Thoracic aorta (tissue), 2 donors: ENCODE data around the gene RAB21. TPM values are rescaled to one million over a fixed set of nuclear protein-coding genes. Genes with fewer than 3 reads are reported as not detected.

Experiments used
- ATAC-seq: fragments of 150-250 bp; one replicate; pipeline ENCODE4 v1.8.0; 2017; ENCODE audit warnings: low read depth; ENCODE audit not compliant: insufficient number of reproducible peaks, low FRiP score
- DNase-seq: peaks from one replicate; pipeline ENCODE4 v3.0.0-alpha.2; 2020; ENCODE audit warnings: low spot score
- H3K27ac ChIP-seq, 2 donors: fragments of 200-600 bp; sonication (generic); 1 replicate in 1 of 2; 2 replicates in 1 of 2; pipeline ENCODE4 v1.5.1; 2016; ENCODE audit warnings: mild to moderate bottlenecking in 2 of 2, moderate library complexity in 2 of 2
- H3K27me3 ChIP-seq: fragments of 200-600 bp; sonication (generic); replicated peaks from 2 replicates; pipeline ENCODE4 v1.6.0; 2016; ENCODE audit warnings: mild to moderate bottlenecking; ENCODE audit not compliant: insufficient read depth
- H3K36me3 ChIP-seq: fragments of 200-600 bp; sonication (generic); one replicate; pipeline ENCODE4 v1.5.1; 2016
- H3K4me1 ChIP-seq, 2 donors: fragments of 200-600 bp; sonication (generic); 1 replicate in 1 of 2; 2 replicates in 1 of 2; pipeline versions ENCODE4 v1.5.1 to v1.6.0; 2016; ENCODE audit warnings: low read depth in 2 of 2, mild to moderate bottlenecking in 1 of 2; ENCODE audit not compliant: control insufficient read depth in 1 of 2
- H3K4me3 ChIP-seq: fragments of 200-600 bp; sonication (generic); 2 replicates; pipeline ENCODE4 v1.5.1; 2016; ENCODE audit warnings: mild to moderate bottlenecking
- H3K9me3 ChIP-seq: fragments of 200-600 bp; sonication (generic); 2 replicates; pipeline ENCODE4 v1.5.1; 2016
- CTCF ChIP-seq: fragments of 200-600 bp; sonication (generic); IDR thresholded peaks from one replicate; pipeline ENCODE4 v1.5.1; 2019; ENCODE audit warnings: antibody characterized with exemption
- total RNA-seq, 2 donors: library from RNA; depleted of rRNA; stranded (reverse); fragments of >200 nt; gene quantifications; one replicate each; pipeline versions ENCODE4 v1.1.0 to v1.2.3, GENCODE V29; 2016

The RAB21 gene
- total RNA-seq, 2 donors from 2014 or later: 15.7 to 56.4 TPM

GRCh38 chr12:71719647-71720370 lies 34.9 kb upstream of the RAB21 start:
- no peak overlapping the region for H3K4me3 ChIP-seq
- no peaks in the 10 kb centered on the region for H3K27me3 ChIP-seq
- no peak for TF ChIP-seq CTCF
- peaks cover 1% of the 10 kb centered on the region for H3K9me3 ChIP-seq
- H3K36me3 ChIP-seq: no peaks in the 10 kb centered on the region
- no peaks in the 10 kb centered on the region for H3K4me1 ChIP-seq
- H3K27ac ChIP-seq: no peak overlapping the region
- DNase-seq (no peak), ATAC-seq (no peak)

- no peaks in the 10 kb centered on the region for H3K4me1 ChIP-seq
- DNase-seq (no peak), ATAC-seq (no peak)
- no peak overlapping the region for H3K27ac ChIP-seq
- no peak for TF ChIP-seq CTCF
- no peak overlapping the region for H3K4me3 ChIP-seq
- no peaks in the 10 kb centered on the region for H3K9me3 ChIP-seq
- H3K27me3 ChIP-seq: no peaks in the 10 kb centered on the region
- no peaks in the 10 kb centered on the region for H3K36me3 ChIP-seq
Observed at GRCh38 chr12:71721783-71722505, 32.7 kb upstream of the RAB21 start.

- no peak overlapping the region for H3K4me3 ChIP-seq
- no peaks in the 10 kb centered on the region for H3K36me3 ChIP-seq
- no peak for DNase-seq
- ATAC-seq: no peak
- no peak for TF ChIP-seq CTCF
- no peak overlapping the region for H3K27ac ChIP-seq
- no peaks in the 10 kb centered on the region for H3K27me3 ChIP-seq
- H3K4me1 ChIP-seq: no peaks in the 10 kb centered on the region
- H3K9me3 ChIP-seq: no peaks in the 10 kb centered on the region
Observed at GRCh38 chr12:71725011-71725410, 29.7 kb upstream of the RAB21 start.

GRCh38 chr12:71726548-71726947 lies 28.1 kb upstream of the RAB21 start:
- Histone ChIP-seq H3K4me1 (no peaks in the 10 kb centered on the region), H3K4me3 (no peak overlapping the region), H3K9me3 (no peaks in the 10 kb centered on the region), H3K36me3 (no peaks in the 10 kb centered on the region), H3K27ac (no peak overlapping the region), H3K27me3 (no peaks in the 10 kb centered on the region)
- no peak for ATAC-seq
- TF ChIP-seq CTCF: no peak
- DNase-seq: no peak

GRCh38 chr12:71727958-71728357 lies 26.7 kb upstream of the RAB21 start:
- Histone ChIP-seq H3K4me1 (no peaks in the 10 kb centered on the region), H3K4me3 (no peak overlapping the region), H3K9me3 (no peaks in the 10 kb centered on the region), H3K27ac (no peak overlapping the region), H3K27me3 (no peaks in the 10 kb centered on the region), H3K36me3 (no peaks in the 10 kb centered on the region)
- TF ChIP-seq CTCF: no peak
- no peak for ATAC-seq
- no peak for DNase-seq
